KOPT-K1 (cell line): ENCODE results near the gene NDUFA8.

Experiments
- H3K27ac ChIP-seq: fragments of 200-600 bp; sonication (generic); 2 replicates; pipeline ENCODE4 v1.5.1; 2016; ENCODE audit warnings: antibody characterized with exemption, mild to moderate bottlenecking, low read depth, low read length; ENCODE audit not compliant: poor library complexity, severe bottlenecking
- H3K36me3 ChIP-seq: fragments of 200-600 bp; sonication (generic); 2 replicates; pipeline ENCODE4 v1.5.1; 2017; ENCODE audit warnings: antibody characterized with exemption, mild to moderate bottlenecking, low read length, moderate library complexity; ENCODE audit not compliant: insufficient read depth
- H3K9me3 ChIP-seq: fragments of 200-600 bp; sonication (generic); 2 replicates; pipeline ENCODE4 v1.5.1; 2017; ENCODE audit warnings: antibody characterized with exemption, low read length, mild to moderate bottlenecking; ENCODE audit not compliant: insufficient read depth, poor library complexity, severe bottlenecking

NDUFA8 gene

GRCh38 chr9:122113574-122113973 is 46.0 kb downstream of the NDUFA8 start:
- H3K36me3 ChIP-seq, result no peaks in the 10 kb centered on the region
- H3K27ac ChIP-seq, result no peak overlapping the region
- no peaks in the 10 kb centered on the region for H3K9me3 ChIP-seq

GRCh38 chr9:122112238-122112637 is 47.3 kb downstream of the NDUFA8 start:
- Histone ChIP-seq H3K27ac (no peak overlapping the region), H3K36me3 (no peaks in the 10 kb centered on the region), H3K9me3 (no peaks in the 10 kb centered on the region)

DNA sequence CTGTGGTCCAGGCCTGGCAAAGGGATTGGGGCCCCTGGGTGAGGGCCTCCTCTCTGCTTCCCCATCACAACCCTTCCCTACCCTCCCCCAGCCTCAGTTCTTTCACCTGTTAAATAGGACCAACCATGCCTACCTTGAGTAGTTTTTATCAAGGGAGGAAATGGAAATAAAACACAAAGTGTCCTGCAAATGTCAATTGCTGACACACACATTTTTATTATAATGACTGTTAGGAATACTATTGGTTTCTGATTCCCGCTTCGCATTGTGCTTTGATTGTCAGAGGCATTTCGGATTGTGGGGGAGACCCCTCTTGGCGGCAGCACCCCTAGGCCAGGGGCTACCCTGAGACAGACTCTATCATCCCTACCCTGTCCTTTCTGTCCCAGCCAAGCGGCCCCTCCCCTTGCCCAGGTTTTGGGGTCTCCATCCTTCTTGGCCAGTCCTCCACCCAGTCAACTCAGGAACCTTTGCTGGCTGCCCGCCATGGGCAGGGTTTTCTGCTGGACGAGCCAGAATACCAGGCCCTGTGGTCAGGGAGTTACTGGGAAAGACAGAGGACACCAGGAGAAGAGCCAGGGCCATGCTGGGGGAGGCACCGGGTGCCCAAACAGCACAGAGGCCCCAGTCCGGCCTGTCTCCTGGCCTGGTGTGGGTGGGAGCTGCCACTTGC is 48.0 kb downstream of the NDUFA8 start:
- Histone ChIP-seq H3K9me3 (no peaks in the 10 kb centered on the region), H3K27ac (no peak overlapping the region), H3K36me3 (no peaks in the 10 kb centered on the region)

- H3K9me3 ChIP-seq, result no peaks in the 10 kb centered on the region
- no peaks in the 10 kb centered on the region for H3K36me3 ChIP-seq
- no peak overlapping the region for H3K27ac ChIP-seq
These were observed 49.3 kb downstream of the NDUFA8 start for GRCh38 chr9:122110100-122110833.

DNA sequence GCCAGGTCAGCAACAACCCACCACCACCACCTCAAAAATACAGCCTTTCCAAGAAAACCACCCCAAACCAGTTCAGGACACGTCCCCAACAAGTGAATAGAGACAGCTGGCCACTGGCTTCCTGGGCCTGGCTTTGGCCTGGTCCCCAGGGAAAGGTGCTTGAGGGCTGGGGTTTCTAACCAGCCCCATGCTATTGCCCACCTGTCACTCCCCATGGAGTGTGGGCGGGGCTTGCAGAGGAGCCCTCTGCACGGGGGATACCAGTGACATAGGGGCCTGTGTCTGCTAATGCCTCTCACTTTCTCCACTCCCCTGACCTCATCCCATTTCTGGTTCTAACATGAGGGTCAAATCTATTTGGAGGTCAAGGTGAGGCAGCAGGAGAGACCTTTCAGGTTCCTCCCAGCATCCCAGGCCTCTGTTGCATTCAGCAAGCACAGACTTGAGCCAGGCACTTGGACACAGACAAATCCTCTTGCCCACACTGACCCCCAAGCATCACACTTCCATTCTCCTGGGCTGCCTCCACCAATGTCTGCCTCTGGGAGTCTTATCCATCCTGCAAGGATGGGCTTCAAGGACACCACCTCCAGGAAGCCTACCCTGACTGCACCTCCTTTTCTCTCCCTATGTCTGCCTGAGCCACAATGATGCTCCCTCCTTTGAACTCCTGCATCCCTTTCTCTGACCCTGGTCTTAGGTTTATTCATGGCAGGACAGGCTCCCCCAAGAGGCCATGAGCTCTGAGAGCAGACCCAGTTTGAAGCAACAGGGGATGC is 50.4 kb downstream of the NDUFA8 start:
- peaks cover 2% of the 10 kb centered on the region for H3K9me3 ChIP-seq
- no peak overlapping the region for H3K27ac ChIP-seq
- H3K36me3 ChIP-seq, result no peaks in the 10 kb centered on the region

GRCh38 chr9:122107291-122107805 is 52.2 kb downstream of the NDUFA8 start:
- Histone ChIP-seq H3K36me3 (no peaks in the 10 kb centered on the region), H3K27ac (no peak overlapping the region), H3K9me3 (peaks cover 10% of the 10 kb centered on the region)

- H3K36me3 ChIP-seq, result no peaks in the 10 kb centered on the region
- H3K9me3 ChIP-seq, result peaks cover 10% of the 10 kb centered on the region
- H3K27ac ChIP-seq, result no peak overlapping the region
These were observed 53.0 kb downstream of the NDUFA8 start for GRCh38 chr9:122106576-122106975.

GRCh38 chr9:122103985-122104384 is 55.6 kb downstream of the NDUFA8 start:
- Histone ChIP-seq H3K27ac (no peak overlapping the region), H3K9me3 (peaks cover 10% of the 10 kb centered on the region), H3K36me3 (no peaks in the 10 kb centered on the region)

- H3K27ac ChIP-seq, result no peak overlapping the region
- no peaks in the 10 kb centered on the region for H3K36me3 ChIP-seq
- peaks cover 10% of the 10 kb centered on the region for H3K9me3 ChIP-seq
These were observed 57.4 kb downstream of the NDUFA8 start for GRCh38 chr9:122102156-122102555.

DNA sequence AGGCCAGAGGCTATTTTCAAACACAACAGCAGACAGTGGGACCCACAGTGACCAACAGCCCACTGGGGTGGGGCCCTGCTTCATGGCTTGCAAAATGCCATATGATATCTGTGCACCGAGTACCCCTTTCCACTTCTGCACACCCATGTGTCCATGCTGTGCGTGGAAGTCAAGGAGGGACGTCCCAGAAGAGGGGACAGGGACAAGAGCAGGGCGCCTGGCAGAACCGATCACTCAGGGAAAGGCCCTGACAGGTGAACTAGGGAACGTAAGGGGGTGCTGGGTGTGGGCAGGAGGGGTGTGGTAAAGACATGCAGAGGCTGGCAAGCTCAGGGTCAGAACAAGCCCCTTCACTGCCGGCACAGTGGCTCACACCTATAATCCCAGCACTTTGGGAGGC is 58.8 kb downstream of the NDUFA8 start:
- Histone ChIP-seq H3K36me3 (no peaks in the 10 kb centered on the region), H3K27ac (no peak overlapping the region)

DNA sequence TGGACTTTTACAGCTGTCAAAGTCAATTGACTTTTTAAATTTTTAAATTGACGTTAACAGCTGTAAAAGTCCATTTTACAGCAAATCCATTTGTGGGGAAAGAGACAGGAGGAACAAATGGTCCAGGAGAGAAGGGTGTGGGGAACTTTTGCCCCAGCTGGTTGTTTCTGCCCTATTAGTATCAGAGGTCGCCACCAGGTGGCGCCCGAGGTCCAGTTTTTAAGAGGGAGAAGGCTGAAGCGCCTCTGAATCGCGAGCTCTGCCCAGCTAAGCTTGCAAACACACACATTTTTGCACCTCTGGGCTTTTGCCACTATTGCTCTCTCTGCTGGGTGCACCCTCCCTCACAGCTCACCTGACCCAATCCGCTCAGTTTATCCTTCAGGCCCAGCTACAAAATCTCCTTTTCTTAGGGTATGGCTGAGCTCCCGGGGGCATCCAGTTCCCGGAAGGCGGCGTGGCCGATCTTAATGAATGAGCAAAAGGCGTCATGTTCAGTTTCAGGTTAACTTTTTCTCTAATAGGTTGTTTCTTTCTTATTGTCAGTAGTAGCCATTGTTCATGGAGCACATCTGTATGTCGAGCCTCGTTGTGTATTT is 60.2 kb downstream of the NDUFA8 start:
- H3K9me3 ChIP-seq, result peaks cover 9% of the 10 kb centered on the region
- no peak overlapping the region for H3K27ac ChIP-seq
- H3K36me3 ChIP-seq, result no peaks in the 10 kb centered on the region

More for the DNA sequence above, 58.8 kb downstream of the NDUFA8 start:
- H3K9me3 ChIP-seq, result peaks cover 10% of the 10 kb centered on the region

GRCh38 chr9:122097679-122098315 is 61.8 kb downstream of the NDUFA8 start:
- Histone ChIP-seq H3K9me3 (no peaks in the 10 kb centered on the region), H3K27ac (no peak overlapping the region), H3K36me3 (no peaks in the 10 kb centered on the region)

DNA sequence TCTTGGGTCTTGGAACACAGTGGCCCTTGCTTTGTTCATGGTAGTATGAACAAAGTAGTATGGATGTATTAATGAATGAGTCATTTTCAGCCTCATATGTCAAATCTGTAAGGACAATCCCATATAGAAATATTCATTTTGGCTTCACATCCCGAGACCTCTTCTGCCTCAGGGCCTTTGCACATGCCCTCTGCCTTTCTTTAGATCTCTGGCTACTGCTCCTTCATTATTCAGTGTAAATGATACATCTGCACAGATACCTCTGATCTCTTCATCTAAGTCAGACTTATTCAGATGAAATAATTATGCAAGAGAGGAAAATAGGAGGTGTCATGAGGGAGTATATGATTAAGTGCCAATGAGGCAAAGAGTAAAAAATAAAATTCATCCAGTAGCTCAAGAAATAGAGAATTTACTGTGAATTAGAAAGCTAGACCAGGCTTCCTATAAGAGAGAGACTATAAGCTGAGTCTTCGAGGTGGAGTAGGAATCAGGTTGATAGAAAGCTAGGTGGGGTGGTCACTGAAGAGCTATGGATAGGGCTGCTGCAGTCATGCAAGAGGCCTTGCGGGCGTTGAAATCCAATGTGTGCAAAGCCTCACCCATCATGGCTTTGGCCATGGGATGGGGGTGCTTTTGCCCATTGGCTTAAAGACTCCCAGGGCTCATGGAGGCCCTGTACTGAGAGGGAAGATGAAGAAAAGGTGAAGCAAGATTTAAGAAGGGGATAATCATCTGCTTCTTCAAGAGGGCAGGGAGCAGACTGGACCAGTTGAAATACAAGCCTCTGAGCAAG is 62.8 kb downstream of the NDUFA8 start:
- H3K27ac ChIP-seq, result no peak overlapping the region
- no peaks in the 10 kb centered on the region for H3K9me3 ChIP-seq
- no peaks in the 10 kb centered on the region for H3K36me3 ChIP-seq
